Keratinocyte (primary cell): ENCODE measurements around the gene CILP.

Experiments used
- CTCF ChIP-seq, 3 experiments: IDR thresholded peaks in 1 of 3; conservative IDR thresholded peaks in 1 of 3; optimal IDR thresholded peaks in 1 of 3; 2 replicates in 2 of 3; 3 replicates in 1 of 3; pipeline versions ENCODE3 to v1.5.1; 2011; ENCODE audit warnings: low read length in 3 of 3, mild to moderate bottlenecking in 3 of 3, moderate library complexity in 2 of 3, control low read depth in 1 of 3, inconsistent platforms in 1 of 3; ENCODE audit not compliant: insufficient read depth in 2 of 3; ENCODE audit errors: extremely low read depth in 1 of 3
- EZH2 ChIP-seq: IDR thresholded peaks from one replicate; pipeline ENCODE4 v1.6.1; 2012; ENCODE audit warnings: inconsistent platforms, mild to moderate bottlenecking, low read length, moderate library complexity

- no peak for TF ChIP-seq CTCF (optimal IDR thresholded peaks at IDR 0.05 in 1 of 3, IDR thresholded peaks at IDR 0.05 in 1 of 3, conservative IDR thresholded peaks at IDR 0.05 in 1 of 3; ENCODE audit: extremely low read depth in 1 of 3, insufficient read depth in 2 of 3, low read length in 3 of 3)
- no peak for TF ChIP-seq EZH2
Measured at GRCh38 chr15:65210770-65211481, at the start of gene CILP.
